Measurements from ENCODE around the gene DCC.

- TF ChIP-seq CTCF (IDR thresholded peaks at IDR 0.05) (no peak), MAFK (IDR thresholded peaks at IDR 0.05; ENCODE audit: partially characterized antibody) (no peak), CEBPB (IDR thresholded peaks at IDR 0.05) (no peak), REST (IDR thresholded peaks at IDR 0.05) (no peak), JUN (IDR thresholded peaks at IDR 0.05) (no peak), POLR2AphosphoS2 (conservative IDR thresholded peaks at IDR 0.05; ENCODE audit: low read length) (no peak), MAX (IDR thresholded peaks at IDR 0.05) (no peak), EHMT2 (IDR thresholded peaks at IDR 0.05; ENCODE audit: low read depth) (no peak), RCOR1 (IDR thresholded peaks at IDR 0.05; ENCODE audit: low read depth, low read length) (no peak), RAD21 (conservative IDR thresholded peaks at IDR 0.05 in 1 of 2, IDR thresholded peaks at IDR 0.05 in 1 of 2) (no peak), ELK1 (IDR thresholded peaks at IDR 0.05; ENCODE audit: low read depth, low read length) (no peak), EP300 (IDR thresholded peaks at IDR 0.05) (no peak), POLR2A (IDR thresholded peaks at IDR 0.05; ENCODE audit: low read length) (no peak)
These were observed 6.1 kb upstream of the DCC start for GRCh38 chr18:52333860-52334259.

Measured in A549 (cell line).